Measurements from ENCODE around the gene CHCHD3. TPM values are rescaled to one million over a fixed set of nuclear protein-coding genes. Genes with fewer than 3 reads are reported as not detected.

CHCHD3 gene
- total RNA-seq, 2 experiments from 2014 or later: 62.0 to 65.0 TPM

DNA sequence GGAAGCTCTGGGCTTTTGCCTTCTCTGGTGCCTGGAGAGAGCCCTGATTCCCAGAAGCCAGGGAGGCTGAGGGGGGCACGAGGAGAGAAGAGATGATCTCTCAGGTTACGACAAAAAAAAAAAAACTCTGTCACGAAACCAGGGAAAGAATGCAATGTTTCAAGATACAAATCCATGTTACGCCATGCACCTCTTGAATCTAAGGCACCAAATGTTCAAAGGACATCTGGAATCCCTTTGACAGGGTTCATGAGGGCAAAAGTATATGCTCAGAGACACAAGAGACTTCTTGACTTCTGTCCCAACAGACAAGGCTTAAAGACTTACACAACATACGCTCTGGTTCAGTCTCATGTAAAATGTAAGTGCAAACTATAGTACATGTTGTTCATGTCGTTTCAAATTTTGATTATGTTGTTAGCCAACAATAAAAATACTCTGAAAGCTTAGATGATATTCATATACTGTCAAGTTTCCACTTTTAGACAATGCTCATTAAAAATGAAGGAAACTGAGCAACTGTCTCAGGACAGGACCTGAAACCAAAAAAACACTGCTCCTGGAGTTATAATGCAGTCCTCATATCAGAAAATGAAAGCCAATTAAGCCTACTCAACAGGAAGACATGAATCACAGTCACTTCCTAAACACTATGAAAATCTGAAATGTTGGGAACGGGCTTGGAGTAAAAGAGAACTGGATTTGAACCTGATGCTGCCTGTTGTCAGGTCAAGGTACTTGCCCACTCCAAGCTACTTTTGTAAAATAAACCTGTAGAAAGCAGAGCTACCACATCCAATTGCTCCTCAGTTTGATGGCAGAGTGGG lies 72.3 kb downstream of the CHCHD3 start:
- H3K36me3 Mint-ChIP-seq (ENCODE audit: low read depth): peaks cover 40% of the 10 kb centered on the region
- H3K27me3 Mint-ChIP-seq (ENCODE audit: low read depth): no peaks in the 10 kb centered on the region
- intact Hi-C loops (cut with micrococcal nuclease): no loop called here
- no peak overlapping the region for H3K4me3 Mint-ChIP-seq
- H3K4me1 Mint-ChIP-seq (ENCODE audit: low read depth): peaks cover 12% of the 10 kb centered on the region
- CTCF ChIA-PET: no interaction called here
- peaks cover 12% of the 10 kb centered on the region for H3K9me3 Mint-ChIP-seq
- H3K27ac Mint-ChIP-seq: no peak overlapping the region
- DNase-seq: no peak

DNA sequence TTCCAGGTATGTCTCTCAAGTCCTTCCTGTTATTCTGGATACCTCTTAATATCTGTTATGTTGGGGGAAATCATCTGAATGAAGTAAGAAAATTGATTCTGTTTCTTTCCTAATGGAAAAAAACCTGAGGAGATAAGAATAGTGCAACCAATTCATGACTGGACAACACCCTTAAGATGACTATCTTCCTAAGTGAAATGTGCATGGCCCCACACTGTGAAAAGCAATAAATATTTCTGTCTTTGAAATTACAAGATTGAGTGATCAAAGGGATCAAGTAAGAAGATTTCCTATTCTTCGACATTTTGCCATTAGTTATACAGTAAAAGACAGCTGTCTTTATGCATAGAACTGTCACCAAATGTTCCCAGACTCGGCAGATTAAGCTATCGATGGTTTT lies 73.9 kb downstream of the CHCHD3 start:
- no peak overlapping the region for H3K27ac Mint-ChIP-seq
- H3K4me3 Mint-ChIP-seq: no peak overlapping the region
- peaks cover 50% of the 10 kb centered on the region for H3K36me3 Mint-ChIP-seq (ENCODE audit: low read depth)
- H3K4me1 Mint-ChIP-seq (ENCODE audit: low read depth): peaks cover 23% of the 10 kb centered on the region
- CTCF ChIA-PET: no interaction called here
- intact Hi-C loops (cut with micrococcal nuclease): no loop called here
- DNase-seq: no peak
- no peaks in the 10 kb centered on the region for H3K27me3 Mint-ChIP-seq (ENCODE audit: low read depth)
- peaks cover 12% of the 10 kb centered on the region for H3K9me3 Mint-ChIP-seq

DNA sequence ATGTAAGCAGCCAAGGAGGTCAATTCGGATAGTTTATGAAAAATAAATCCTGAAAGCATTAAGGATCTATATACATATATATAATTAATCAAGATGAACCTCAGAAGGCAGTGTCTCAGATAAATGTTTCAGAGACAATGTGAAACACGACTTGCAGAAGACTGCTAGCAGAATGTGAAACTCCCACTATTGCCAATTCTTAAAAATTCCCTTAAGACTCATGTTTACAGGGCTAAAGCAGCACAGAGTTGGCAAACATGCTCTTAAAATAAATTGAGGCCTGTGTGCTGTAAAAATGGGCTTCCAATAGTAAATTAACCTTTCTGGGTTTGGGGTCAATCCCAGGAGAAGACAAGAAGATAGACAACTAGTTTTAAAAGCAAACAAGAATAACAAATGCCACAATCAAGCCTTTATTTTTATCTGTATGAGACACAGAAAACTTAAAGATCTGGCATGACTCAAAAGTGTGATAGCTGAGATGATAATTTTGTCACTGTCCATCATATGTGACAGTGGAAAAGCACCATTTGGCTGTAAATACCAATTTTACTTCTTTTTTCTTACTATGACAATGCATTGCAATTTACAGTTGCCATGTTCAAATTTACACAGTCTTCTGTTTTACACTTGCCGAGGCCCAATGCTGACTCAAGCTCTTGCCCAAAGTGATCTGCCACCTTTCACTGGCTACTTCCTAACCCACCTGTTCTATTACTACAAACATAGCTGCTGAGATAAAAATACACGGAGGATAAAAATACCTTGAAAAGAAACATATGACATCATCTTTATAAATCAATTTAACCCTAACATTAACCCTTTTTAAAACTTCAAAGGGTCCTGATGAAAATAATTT lies 78.6 kb downstream of the CHCHD3 start:
- DNase-seq: no peak
- Mint-ChIP-seq H3K4me1 (ENCODE audit: low read depth) (peaks cover 34% of the 10 kb centered on the region), H3K27me3 (ENCODE audit: low read depth) (no peaks in the 10 kb centered on the region), H3K36me3 (ENCODE audit: low read depth) (peaks cover 34% of the 10 kb centered on the region), H3K4me3 (no peak overlapping the region), H3K9me3 (peaks cover 12% of the 10 kb centered on the region), H3K27ac (peak overlapping the region; percentile 21)
- intact Hi-C loops (cut with micrococcal nuclease): no loop called here
- CTCF ChIA-PET: no interaction called here

DNA sequence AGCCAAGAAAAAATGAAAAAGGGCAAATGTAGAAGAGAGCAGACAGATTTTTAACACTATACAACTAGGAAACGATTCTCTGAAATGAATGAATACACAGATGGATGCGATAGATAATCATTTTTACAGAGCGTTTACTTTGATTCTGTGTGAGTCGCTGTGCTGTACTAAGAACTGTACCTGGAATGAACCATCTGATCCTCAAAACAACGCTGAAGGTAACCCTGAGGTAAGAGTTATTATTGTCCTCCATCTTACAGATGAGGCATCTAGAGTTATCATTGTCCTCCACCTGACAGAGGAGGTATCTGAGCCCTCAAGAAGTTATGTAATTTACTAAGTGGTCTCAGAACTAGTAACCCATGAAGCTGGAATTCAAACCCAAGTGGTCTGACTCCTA lies 80.2 kb downstream of the CHCHD3 start:
- H3K4me3 Mint-ChIP-seq: no peak overlapping the region
- intact Hi-C loops (cut with micrococcal nuclease): no loop called here
- peaks cover 20% of the 10 kb centered on the region for H3K36me3 Mint-ChIP-seq (ENCODE audit: low read depth)
- CTCF ChIA-PET: interaction anchor here (0.7 kb wide), 1 partner anchor 1428 kb away, joined by 4 read pairs; no protein-coding TSS in a partner anchor
- peaks cover 34% of the 10 kb centered on the region for H3K4me1 Mint-ChIP-seq (ENCODE audit: low read depth)
- no peak overlapping the region for H3K27ac Mint-ChIP-seq
- H3K9me3 Mint-ChIP-seq: peaks cover 2% of the 10 kb centered on the region
- no peak for DNase-seq
- H3K27me3 Mint-ChIP-seq (ENCODE audit: low read depth): no peaks in the 10 kb centered on the region

DNA sequence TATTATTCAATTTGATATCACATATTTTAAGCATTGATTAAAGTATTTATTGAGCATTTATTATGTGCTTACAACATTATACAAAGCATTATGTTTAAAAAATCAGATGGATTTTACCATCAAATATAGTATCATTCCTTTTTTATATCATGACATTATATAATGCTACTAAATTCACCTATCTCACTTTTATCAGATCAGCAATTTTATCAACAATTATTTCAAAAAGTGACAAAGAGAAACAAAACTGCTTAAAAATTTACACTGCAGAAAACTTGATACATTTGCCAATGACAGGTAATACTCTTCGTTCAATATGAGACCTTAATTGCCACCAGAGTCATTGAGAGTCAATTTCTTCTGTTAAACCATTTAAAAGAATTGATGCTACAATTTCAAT lies 82.0 kb downstream of the CHCHD3 start:
- no peak overlapping the region for H3K4me3 Mint-ChIP-seq
- no peak overlapping the region for H3K27ac Mint-ChIP-seq

DNA sequence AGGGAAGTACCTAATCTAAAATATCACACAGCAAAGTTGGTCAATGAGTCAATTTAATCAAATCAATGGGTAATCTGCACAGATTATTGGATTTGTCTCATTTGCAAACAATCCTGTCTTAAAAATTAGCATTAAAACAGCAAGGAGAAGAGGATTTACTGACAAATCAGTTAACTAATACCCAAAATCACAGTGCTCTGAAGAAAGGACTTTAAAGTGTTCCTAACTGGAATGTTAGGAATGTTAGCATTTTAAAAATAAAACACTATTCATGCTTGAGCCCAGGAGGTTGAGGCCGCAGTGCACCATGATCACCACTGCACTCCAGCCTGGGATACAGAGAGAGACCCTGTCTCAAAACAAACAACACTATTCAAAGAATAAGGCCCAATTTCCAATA lies 83.1 kb downstream of the CHCHD3 start:
- Mint-ChIP-seq H3K27me3 (ENCODE audit: low read depth) (no peaks in the 10 kb centered on the region), H3K36me3 (ENCODE audit: low read depth) (peaks cover 7% of the 10 kb centered on the region), H3K4me1 (ENCODE audit: low read depth) (peaks cover 41% of the 10 kb centered on the region), H3K4me3 (no peak overlapping the region), H3K9me3 (no peaks in the 10 kb centered on the region), H3K27ac (no peak overlapping the region)
- no peak for DNase-seq
- intact Hi-C loops (cut with micrococcal nuclease): no loop called here
- CTCF ChIA-PET: no interaction called here

More for the DNA sequence above, 82.0 kb downstream of the CHCHD3 start:
- H3K27me3 Mint-ChIP-seq (ENCODE audit: low read depth): no peaks in the 10 kb centered on the region
- DNase-seq: no peak
- intact Hi-C loops (cut with micrococcal nuclease): no loop called here
- CTCF ChIA-PET: no interaction called here
- H3K9me3 Mint-ChIP-seq: no peaks in the 10 kb centered on the region
- peaks cover 41% of the 10 kb centered on the region for H3K4me1 Mint-ChIP-seq (ENCODE audit: low read depth)
- H3K36me3 Mint-ChIP-seq (ENCODE audit: low read depth): peaks cover 13% of the 10 kb centered on the region

DNA sequence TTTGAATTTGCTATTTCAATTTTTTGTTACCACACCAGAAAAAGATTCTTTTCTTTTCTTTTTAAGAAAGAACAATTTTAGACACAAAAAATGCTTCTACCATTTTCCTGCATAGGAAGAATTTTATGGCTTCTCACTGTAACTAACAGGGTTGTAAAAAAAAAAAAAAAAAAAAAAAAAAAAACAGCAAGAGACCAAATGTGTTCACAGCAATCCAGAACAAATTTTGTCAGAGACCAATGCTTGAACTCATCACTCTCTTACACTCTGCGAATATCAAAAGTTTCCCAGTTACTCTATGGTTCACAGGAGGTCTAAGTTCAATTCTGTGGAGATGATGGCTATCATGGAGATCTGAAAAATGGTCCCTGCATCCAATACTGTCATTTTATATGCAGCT lies 84.4 kb downstream of the CHCHD3 start:
- CTCF ChIA-PET: no interaction called here
- DNase-seq: no peak
- H3K27me3 Mint-ChIP-seq (ENCODE audit: low read depth): no peaks in the 10 kb centered on the region
- no peaks in the 10 kb centered on the region for H3K9me3 Mint-ChIP-seq
- intact Hi-C loops (cut with micrococcal nuclease): no loop called here
- H3K4me3 Mint-ChIP-seq: no peak overlapping the region
- no peak overlapping the region for H3K27ac Mint-ChIP-seq
- H3K4me1 Mint-ChIP-seq (ENCODE audit: low read depth): peaks cover 36% of the 10 kb centered on the region
- no peaks in the 10 kb centered on the region for H3K36me3 Mint-ChIP-seq (ENCODE audit: low read depth)

DNA sequence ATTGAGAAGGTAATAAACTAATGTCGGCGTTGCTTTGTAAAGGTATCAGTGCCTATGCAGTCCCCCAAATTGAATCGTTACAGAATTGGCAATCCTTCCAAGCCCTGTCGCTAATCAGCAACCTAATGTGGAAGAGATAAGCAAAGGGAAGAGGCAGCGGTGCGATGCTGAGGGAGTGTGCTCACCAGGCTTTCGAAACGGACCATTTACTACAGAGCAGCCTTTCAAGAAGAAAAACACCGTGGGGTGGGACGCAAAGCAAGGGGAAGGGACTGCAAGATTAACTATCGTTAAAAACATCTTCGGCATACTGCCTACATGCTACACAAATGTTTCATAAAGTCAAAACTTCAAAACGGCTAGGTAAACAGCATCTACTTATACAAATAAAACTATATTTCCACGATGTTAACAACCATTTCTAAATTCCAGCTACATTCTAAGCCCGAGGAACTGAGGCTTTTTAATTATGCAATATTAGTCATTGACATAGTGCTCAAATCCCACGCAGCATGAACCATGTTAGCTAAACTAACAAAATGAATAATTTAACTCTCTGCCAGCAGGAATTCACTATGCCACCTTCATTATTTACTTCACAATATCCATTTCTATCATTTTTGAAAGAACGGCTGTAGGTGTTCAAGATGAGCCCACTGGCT lies 85.2 kb downstream of the CHCHD3 start:
- Mint-ChIP-seq H3K4me1 (ENCODE audit: low read depth) (peaks cover 28% of the 10 kb centered on the region), H3K4me3 (no peak overlapping the region), H3K9me3 (no peaks in the 10 kb centered on the region), H3K27ac (no peak overlapping the region), H3K36me3 (ENCODE audit: low read depth) (no peaks in the 10 kb centered on the region), H3K27me3 (ENCODE audit: low read depth) (no peaks in the 10 kb centered on the region)
- DNase-seq: no peak
- intact Hi-C loops (cut with micrococcal nuclease): no loop called here
- CTCF ChIA-PET: no interaction called here

DNA sequence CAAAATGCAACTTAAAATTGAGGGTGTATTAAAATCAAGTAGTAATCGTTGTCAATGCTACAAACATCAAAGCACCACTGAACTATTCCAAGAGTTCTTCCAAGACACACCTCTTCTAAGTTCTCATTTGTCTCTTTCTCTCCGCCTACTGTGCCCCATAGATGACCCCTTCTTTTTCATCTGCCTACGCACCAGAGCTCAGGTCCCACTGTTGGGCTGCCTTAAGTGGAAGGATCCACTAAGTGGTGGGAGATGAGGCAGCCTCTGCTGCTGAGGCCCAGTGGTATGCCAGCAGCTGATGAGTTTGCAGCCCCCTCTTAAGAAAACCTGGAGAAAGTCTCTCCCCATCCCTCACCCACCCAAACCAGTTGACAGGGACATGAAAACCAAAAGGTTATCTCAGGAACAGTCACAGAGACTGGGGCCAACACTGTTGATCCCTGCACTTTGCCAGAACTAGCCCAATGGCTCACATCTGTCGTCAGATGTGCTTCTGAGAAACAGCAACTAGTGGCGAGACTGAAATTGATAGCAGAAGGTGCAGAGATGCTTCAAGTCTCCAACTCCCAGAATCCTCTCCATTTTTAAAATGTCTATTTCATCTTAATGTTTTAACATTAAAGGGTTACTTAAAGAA lies 88.4 kb downstream of the CHCHD3 start:
- Mint-ChIP-seq H3K4me1 (ENCODE audit: low read depth) (peaks cover 22% of the 10 kb centered on the region), H3K27ac (no peak overlapping the region), H3K9me3 (no peaks in the 10 kb centered on the region), H3K4me3 (no peak overlapping the region), H3K27me3 (ENCODE audit: low read depth) (no peaks in the 10 kb centered on the region), H3K36me3 (ENCODE audit: low read depth) (peaks cover 4% of the 10 kb centered on the region)
- CTCF ChIA-PET: no interaction called here
- no peak for DNase-seq
- intact Hi-C loops (cut with micrococcal nuclease): no loop called here

DNA sequence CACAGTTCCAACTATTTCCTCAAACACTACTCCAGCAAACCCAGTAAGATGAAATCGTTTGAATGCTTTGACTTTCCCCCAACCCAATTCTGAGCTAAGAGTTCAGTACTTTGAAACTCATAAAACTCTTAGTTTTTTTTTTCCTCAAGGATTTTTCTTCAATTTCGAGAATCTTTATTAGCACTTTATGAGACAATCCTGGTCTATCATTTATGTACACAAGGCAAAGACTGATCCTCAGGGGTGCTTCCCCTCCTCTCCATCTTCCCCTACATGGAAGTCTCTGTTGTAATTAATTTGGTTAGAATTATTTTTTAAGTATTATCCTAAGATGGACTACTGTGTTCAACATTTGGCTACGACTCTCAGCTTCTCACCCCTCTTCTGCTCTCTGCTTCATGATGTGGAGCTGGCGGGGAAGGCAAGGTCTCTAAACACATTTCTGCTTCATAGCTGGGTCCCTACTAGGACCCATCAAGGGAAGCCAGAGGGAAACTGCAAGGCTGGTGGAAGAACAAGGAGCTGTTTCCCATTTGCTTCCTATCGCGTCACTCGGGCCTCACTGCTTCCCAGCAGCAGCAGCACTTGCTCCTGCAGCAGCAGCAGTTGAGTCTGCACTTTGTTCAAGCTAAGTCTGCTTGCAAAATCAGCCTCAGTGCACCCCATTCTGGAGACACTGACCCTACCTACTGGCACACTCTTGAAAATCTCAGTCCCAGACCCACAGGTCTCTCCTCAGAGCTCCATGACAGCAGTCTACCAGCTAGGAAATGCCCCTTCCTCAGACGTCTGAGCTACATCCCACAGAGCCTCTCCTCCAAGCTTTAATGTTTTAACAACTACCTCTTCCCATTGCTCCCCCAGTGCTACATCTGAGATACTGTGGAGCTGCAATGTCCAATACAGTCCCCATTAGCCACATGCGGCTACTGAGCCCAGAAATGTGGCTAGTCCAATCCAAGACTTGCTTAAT lies 90.0 kb downstream of the CHCHD3 start:
- H3K4me3 Mint-ChIP-seq: no peak overlapping the region
- H3K27ac Mint-ChIP-seq: no peak overlapping the region
- peaks cover 22% of the 10 kb centered on the region for H3K4me1 Mint-ChIP-seq (ENCODE audit: low read depth)
- DNase-seq: no peak
- CTCF ChIA-PET: interaction anchor here (0.6 to 1.2 kb wide), 2 partner anchors 66 to 106 kb away, joined by 4 read pairs; no protein-coding TSS in a partner anchor
- H3K36me3 Mint-ChIP-seq (ENCODE audit: low read depth): peaks cover 8% of the 10 kb centered on the region
- no peaks in the 10 kb centered on the region for H3K27me3 Mint-ChIP-seq (ENCODE audit: low read depth)
- intact Hi-C loops (cut with micrococcal nuclease): no loop called here
- H3K9me3 Mint-ChIP-seq: no peaks in the 10 kb centered on the region

DNA sequence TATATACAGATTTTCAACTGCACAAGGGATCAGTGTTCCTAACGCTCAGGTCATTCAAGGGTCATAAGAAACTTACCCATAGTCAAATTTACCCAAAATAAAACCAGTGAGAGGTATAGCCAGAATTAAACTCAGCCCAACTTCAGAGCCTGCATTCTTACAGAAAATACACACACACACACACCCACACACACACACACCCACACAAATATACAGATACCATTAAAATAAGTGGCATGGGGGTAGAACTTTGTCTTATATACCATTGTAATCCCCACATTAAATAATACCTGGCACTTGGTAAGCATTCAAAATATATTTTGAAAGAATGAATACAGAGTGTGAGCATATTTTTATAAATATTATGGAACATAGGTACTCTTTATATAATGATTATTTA lies 93.8 kb downstream of the CHCHD3 start:
- no peaks in the 10 kb centered on the region for H3K9me3 Mint-ChIP-seq
- H3K36me3 Mint-ChIP-seq (ENCODE audit: low read depth): peaks cover 11% of the 10 kb centered on the region
- H3K4me1 Mint-ChIP-seq (ENCODE audit: low read depth): peaks cover 2% of the 10 kb centered on the region
- no peaks in the 10 kb centered on the region for H3K27me3 Mint-ChIP-seq (ENCODE audit: low read depth)
- intact Hi-C loops (cut with micrococcal nuclease): no loop called here
- H3K27ac Mint-ChIP-seq: no peak overlapping the region
- H3K4me3 Mint-ChIP-seq: no peak overlapping the region
- no peak for DNase-seq
- CTCF ChIA-PET: no interaction called here

All from activated naive CD4-positive, alpha-beta T cell treated with anti-CD3 and anti-CD28 coated beads for 36 hours (primary cell).